ENCODE results near the gene PDXK.

DNA sequence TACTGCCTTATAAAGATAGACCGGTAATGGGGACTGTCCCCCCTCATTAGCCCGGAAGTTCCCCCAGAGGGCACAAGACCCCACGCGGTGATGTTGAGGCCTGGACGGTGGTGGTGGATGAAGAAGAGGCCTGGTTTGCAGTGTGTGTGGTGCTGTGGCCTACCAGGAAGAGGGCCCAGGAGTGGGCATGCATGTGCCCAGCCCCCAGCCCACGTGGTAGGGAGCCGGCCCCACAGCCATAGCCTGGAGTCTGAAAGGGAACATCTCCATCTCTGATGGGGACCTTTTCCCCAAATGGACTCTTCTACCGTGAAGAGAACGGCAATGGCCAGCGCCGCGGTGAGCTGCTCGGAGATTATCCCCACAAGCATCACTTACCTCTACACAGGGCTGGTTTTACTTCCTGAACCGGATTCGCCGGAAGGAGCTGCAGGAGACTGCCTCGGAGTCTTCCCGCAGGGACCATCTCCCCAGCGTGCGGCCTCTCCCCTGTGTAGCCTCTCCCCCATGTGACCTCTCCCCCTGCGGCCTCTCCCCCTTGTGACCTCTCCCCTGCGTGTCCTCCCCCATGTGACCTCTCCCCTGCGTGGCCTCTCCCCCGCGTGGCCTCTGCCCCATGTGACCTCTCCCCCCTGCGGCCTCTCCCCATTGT is 91.0 kb downstream of the PDXK start:
- TF ChIP-seq, protein P1, sequence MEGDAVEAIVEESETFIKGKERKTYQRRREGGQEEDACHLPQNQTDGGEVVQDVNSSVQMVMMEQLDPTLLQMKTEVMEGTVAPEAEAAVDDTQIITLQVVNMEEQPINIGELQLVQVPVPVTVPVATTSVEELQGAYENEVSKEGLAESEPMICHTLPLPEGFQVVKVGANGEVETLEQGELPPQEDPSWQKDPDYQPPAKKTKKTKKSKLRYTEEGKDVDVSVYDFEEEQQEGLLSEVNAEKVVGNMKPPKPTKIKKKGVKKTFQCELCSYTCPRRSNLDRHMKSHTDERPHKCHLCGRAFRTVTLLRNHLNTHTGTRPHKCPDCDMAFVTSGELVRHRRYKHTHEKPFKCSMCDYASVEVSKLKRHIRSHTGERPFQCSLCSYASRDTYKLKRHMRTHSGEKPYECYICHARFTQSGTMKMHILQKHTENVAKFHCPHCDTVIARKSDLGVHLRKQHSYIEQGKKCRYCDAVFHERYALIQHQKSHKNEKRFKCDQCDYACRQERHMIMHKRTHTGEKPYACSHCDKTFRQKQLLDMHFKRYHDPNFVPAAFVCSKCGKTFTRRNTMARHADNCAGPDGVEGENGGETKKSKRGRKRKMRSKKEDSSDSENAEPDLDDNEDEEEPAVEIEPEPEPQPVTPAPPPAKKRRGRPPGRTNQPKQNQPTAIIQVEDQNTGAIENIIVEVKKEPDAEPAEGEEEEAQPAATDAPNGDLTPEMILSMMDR (IDR thresholded peaks at IDR 0.05) = no peak
- TF ChIP-seq POLR2A (IDR thresholded peaks at IDR 0.05) = no peak

All from testis (tissue), 2 donors.